WERI-Rb-1 (cell line): ENCODE results near the gene KRT3.

ENCODE experiments used
- DNase-seq: peaks from one replicate; pipeline ENCODE4 v3.0.0-alpha.2; 2020
- H3K27ac ChIP-seq: fragments of 250-450 bp; sonication (Bioruptor Pico); 2 replicates; pipeline ENCODE4 v1.5.1; 2020; ENCODE audit warnings: mild to moderate bottlenecking, moderate library complexity
- H3K27me3 ChIP-seq: fragments of 250-450 bp; sonication (Bioruptor Pico); 2 replicates; pipeline ENCODE4 v1.5.1; 2021; ENCODE audit warnings: mild to moderate bottlenecking, low read depth, moderate library complexity; ENCODE audit not compliant: insufficient read depth, severe bottlenecking
- H3K36me3 ChIP-seq: fragments of 250-450 bp; sonication (Bioruptor Pico); 2 replicates; pipeline ENCODE4 v1.5.1; 2020; ENCODE audit warnings: mild to moderate bottlenecking, moderate library complexity
- H3K4me3 ChIP-seq: 2 replicates; pipeline ENCODE4 v1.5.1; 2011; ENCODE audit warnings: low read depth, mild to moderate bottlenecking, control low read depth, low read length
- H3K9me3 ChIP-seq: fragments of 250-450 bp; sonication (Bioruptor Pico); 2 replicates; pipeline ENCODE4 v1.5.1; 2021; ENCODE audit warnings: mild to moderate bottlenecking, moderate library complexity; ENCODE audit not compliant: severe bottlenecking
- CTCF ChIP-seq: IDR thresholded peaks from 2 replicates; pipeline ENCODE4 v1.5.1; 2011; ENCODE audit warnings: low read depth, mild to moderate bottlenecking, control low read depth, inconsistent platforms, low read length

The KRT3 gene

GRCh38 chr12:52805739-52806138 lies 9.8 kb upstream of the KRT3 start:
- H3K4me3 ChIP-seq, result no peak overlapping the region
- no peaks in the 10 kb centered on the region for H3K36me3 ChIP-seq
- TF ChIP-seq CTCF, result no peak
- peaks cover 84% of the 10 kb centered on the region for H3K27me3 ChIP-seq
- H3K9me3 ChIP-seq, result no peaks in the 10 kb centered on the region
- no peak overlapping the region for H3K27ac ChIP-seq
- no peak for DNase-seq

GRCh38 chr12:52805000-52805399 lies 9.1 kb upstream of the KRT3 start:
- Histone ChIP-seq H3K9me3 (no peaks in the 10 kb centered on the region), H3K27me3 (peaks cover 84% of the 10 kb centered on the region), H3K27ac (no peak overlapping the region), H3K4me3 (no peak overlapping the region), H3K36me3 (no peaks in the 10 kb centered on the region)
- no peak for DNase-seq
- no peak for TF ChIP-seq CTCF

DNA sequence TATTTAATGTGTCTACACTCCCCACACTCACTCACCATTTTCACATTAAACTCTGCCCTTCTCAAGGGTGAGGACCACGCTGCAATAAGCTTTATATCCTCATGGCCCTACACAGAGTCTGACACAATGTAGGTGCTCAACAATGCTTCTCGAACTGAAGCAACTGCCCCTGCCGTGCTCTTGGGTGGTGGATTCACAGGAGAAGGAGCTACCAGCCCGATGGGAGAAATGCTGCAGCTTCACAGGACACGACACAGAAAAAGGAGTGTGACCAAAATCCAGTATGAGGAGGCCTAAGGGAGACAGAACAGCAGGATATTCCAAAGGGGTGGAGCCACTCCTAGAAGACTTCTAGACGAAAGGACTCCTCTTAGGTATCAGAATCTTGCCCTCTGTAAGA lies 6.5 kb upstream of the KRT3 start:
- no peak overlapping the region for H3K27ac ChIP-seq
- H3K36me3 ChIP-seq, result no peaks in the 10 kb centered on the region
- no peaks in the 10 kb centered on the region for H3K9me3 ChIP-seq
- no peak overlapping the region for H3K4me3 ChIP-seq
- no peak for DNase-seq
- no peak for TF ChIP-seq CTCF
- H3K27me3 ChIP-seq, result peaks cover 80% of the 10 kb centered on the region

DNA sequence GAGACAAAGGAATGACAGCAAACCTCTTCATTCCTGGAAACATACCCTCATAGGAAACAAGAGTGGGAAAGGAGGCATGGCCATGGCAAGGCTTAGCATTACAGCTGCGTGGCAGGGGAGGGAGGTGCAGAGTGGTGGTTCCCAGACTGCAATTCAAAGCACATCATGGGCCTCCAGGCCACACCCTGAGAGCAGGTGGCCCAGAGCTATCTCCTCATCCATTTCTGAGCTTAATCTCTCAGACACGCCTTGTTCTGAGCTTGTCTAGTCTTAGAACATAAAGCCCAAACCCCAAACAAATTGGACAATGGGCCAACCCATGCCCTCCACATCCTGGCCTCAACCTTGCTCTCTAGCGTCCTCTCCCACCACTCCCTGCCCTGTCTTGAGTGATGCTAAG lies 5.9 kb upstream of the KRT3 start:
- Histone ChIP-seq H3K27ac (no peak overlapping the region), H3K9me3 (no peaks in the 10 kb centered on the region)

DNA sequence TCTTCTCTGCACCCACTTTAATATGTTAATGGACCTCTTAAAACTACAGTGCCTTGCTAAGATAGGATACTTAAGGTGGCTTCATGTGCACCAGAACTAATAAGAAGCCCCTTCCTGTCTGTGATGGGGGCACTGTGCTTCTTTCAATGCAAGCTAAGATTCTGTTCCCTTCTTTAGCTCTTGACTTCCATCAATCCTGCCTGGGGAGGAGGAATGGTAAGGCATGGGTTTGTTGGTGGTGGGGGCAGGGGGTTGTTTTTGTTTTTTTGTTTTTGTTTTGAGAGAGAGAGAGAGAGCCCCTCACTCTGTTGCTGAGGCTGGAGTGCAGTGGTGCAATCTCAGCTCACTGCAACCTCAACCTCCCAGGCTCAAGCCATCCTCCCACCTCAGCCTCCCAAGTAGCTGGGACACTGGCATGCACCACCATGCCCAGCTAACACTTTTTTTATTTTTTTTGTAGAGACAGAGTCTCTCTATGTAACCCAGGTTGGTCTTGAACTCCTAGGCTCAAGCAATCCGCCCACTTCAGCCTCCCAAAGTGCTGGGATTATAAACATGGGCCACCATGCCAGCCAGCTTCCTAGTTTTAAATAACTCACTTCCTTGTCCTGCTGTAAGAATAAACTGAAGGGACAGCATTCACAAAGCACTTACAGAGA lies 4.5 kb upstream of the KRT3 start:
- Histone ChIP-seq H3K27ac (no peak overlapping the region), H3K9me3 (no peaks in the 10 kb centered on the region), H3K4me3 (no peak overlapping the region), H3K36me3 (no peaks in the 10 kb centered on the region), H3K27me3 (peaks cover 81% of the 10 kb centered on the region)
- DNase-seq, result no peak
- no peak for TF ChIP-seq CTCF

More for the DNA sequence above, 5.9 kb upstream of the KRT3 start:
- no peak for DNase-seq
- Histone ChIP-seq H3K36me3 (no peaks in the 10 kb centered on the region), H3K27me3 (peaks cover 82% of the 10 kb centered on the region), H3K4me3 (no peak overlapping the region)
- TF ChIP-seq CTCF, result no peak

GRCh38 chr12:52799505-52800211 lies 3.7 kb upstream of the KRT3 start:
- Histone ChIP-seq H3K4me3 (no peak overlapping the region), H3K27ac (no peak overlapping the region), H3K9me3 (no peaks in the 10 kb centered on the region)

More at GRCh38 chr12:52799505-52800211, 3.7 kb upstream of the KRT3 start:
- no peak for TF ChIP-seq CTCF
- no peaks in the 10 kb centered on the region for H3K36me3 ChIP-seq
- no peak for DNase-seq
- H3K27me3 ChIP-seq, result peaks cover 84% of the 10 kb centered on the region
